Neural cell (in vitro differentiated cells): ENCODE data around the gene METTL14. TPM values are rescaled to one million over a fixed set of nuclear protein-coding genes. Genes with fewer than 3 reads are reported as not detected.

Source experiments
- H2AFZ ChIP-seq: fragments of 200-600, 300-800 bp; sonication (generic), shearing (Covaris generic); 2 replicates; pipeline ENCODE4 v1.6.0; 2014; ENCODE audit warnings: low read depth, mild to moderate bottlenecking, antibody characterized with exemption, low read length, moderate library complexity
- H3F3A ChIP-seq: fragments of 200-600 bp; shearing (Covaris generic); 2 replicates; pipeline ENCODE4 v1.6.1; 2016; ENCODE audit warnings: mild to moderate bottlenecking, moderate library complexity, mixed read lengths, antibody characterized with exemption, low read length; ENCODE audit not compliant: insufficient read depth, poor library complexity, severe bottlenecking
- H3K27ac ChIP-seq: fragments of 200-600, 300-800 bp; sonication (generic), shearing (Covaris generic); 2 replicates; pipeline ENCODE4 v1.5.1; 2014; ENCODE audit warnings: mild to moderate bottlenecking, low read length, moderate library complexity
- H3K27me3 ChIP-seq: fragments of 300-800, 200-600 bp; sonication (generic), shearing (Covaris generic); 2 replicates; pipeline ENCODE4 v1.6.0; 2014; ENCODE audit warnings: mild to moderate bottlenecking, low read depth, low read length, moderate library complexity; ENCODE audit not compliant: insufficient read depth
- H3K36me3 ChIP-seq: fragments of 300-800, 200-600 bp; sonication (generic), shearing (Covaris generic); 2 replicates; pipeline ENCODE4 v1.5.1; 2014; ENCODE audit warnings: mild to moderate bottlenecking, antibody characterized with exemption, low read length, moderate library complexity; ENCODE audit not compliant: insufficient read depth
- H3K4me2 ChIP-seq: fragments of 300-800, 200-600 bp; sonication (generic), shearing (Covaris generic); 2 replicates; pipeline ENCODE4 v1.6.0; 2014; ENCODE audit warnings: mild to moderate bottlenecking, low read length
- H3K4me3 ChIP-seq: fragments of 300-800, 200-600 bp; sonication (generic), shearing (Covaris generic); 2 replicates; pipeline ENCODE4 v1.5.1; 2014; ENCODE audit warnings: mild to moderate bottlenecking, low read length, moderate library complexity
- H3K79me2 ChIP-seq: fragments of 200-600 bp; shearing (Covaris generic); replicated peaks from 2 replicates; pipeline ENCODE4 v1.6.0; 2014; ENCODE audit warnings: mild to moderate bottlenecking, low read length, moderate library complexity; ENCODE audit not compliant: insufficient read depth
- H3K9ac ChIP-seq: fragments of 300-800, 200-600 bp; sonication (generic), shearing (Covaris generic); 2 replicates; pipeline ENCODE4 v1.6.1; 2016; ENCODE audit warnings: mild to moderate bottlenecking, low read length, mixed read lengths
- H3K9me2 ChIP-seq: fragments of 200-600 bp; shearing (Covaris generic); 2 replicates; pipeline ENCODE4 v1.6.1; 2016; ENCODE audit warnings: mild to moderate bottlenecking, low read length, mixed read lengths; ENCODE audit not compliant: insufficient read depth
- H3K9me3 ChIP-seq: fragments of 200-600, 300-800 bp; sonication (generic), shearing (Covaris generic); 2 replicates; pipeline ENCODE4 v1.6.1; 2016; ENCODE audit warnings: mild to moderate bottlenecking, mixed run types, low read length, moderate library complexity, mixed read lengths
- H4K20me1 ChIP-seq: fragments of 200-600 bp; shearing (Covaris generic); 2 replicates; pipeline ENCODE4 v1.6.1; 2016; ENCODE audit warnings: mild to moderate bottlenecking, mixed run types; ENCODE audit not compliant: insufficient read depth
- EP300 ChIP-seq: fragments of 450-650 bp; conservative IDR thresholded peaks from 2 replicates; pipeline ENCODE4 v1.6.1; 2014; ENCODE audit warnings: antibody characterized with exemption, mild to moderate bottlenecking, moderate library complexity; ENCODE audit not compliant: poor library complexity, severe bottlenecking
- EZH2 ChIP-seq: fragments of 200-600, 300-800 bp; shearing (Covaris generic), sonication (generic); IDR thresholded peaks from 2 replicates; pipeline ENCODE4 v1.6.1; 2014; ENCODE audit warnings: antibody characterized with exemption, low read length, borderline replicate concordance, mild to moderate bottlenecking; ENCODE audit not compliant: insufficient read depth, poor library complexity, severe bottlenecking
- MXI1 ChIP-seq: fragments of 450-650 bp; conservative IDR thresholded peaks from 2 replicates; pipeline ENCODE4 v1.6.1; 2014; ENCODE audit warnings: antibody characterized with exemption, mild to moderate bottlenecking; ENCODE audit not compliant: poor library complexity, severe bottlenecking
- POLR2AphosphoS5 ChIP-seq: IDR thresholded peaks from 2 replicates; pipeline ENCODE4 v1.6.1; 2012
- RAD21 ChIP-seq: fragments of 450-650 bp; conservative IDR thresholded peaks from 2 replicates; pipeline ENCODE4 v1.6.1; 2014; ENCODE audit warnings: antibody characterized with exemption, mild to moderate bottlenecking, moderate library complexity
- REST ChIP-seq: IDR thresholded peaks from 2 replicates; pipeline ENCODE4 v1.6.1; 2012; ENCODE audit warnings: borderline replicate concordance
- SMC3 ChIP-seq: fragments of 450-650 bp; conservative IDR thresholded peaks from 2 replicates; pipeline ENCODE4 v1.6.1; 2014; ENCODE audit warnings: antibody characterized with exemption, mild to moderate bottlenecking, moderate library complexity; ENCODE audit not compliant: poor library complexity
- TAF1 ChIP-seq: IDR thresholded peaks from 2 replicates; pipeline ENCODE4 v1.6.1; 2012; ENCODE audit warnings: low read depth
- polyA plus RNA-seq: library from polyadenylated mRNA; depleted of rRNA; stranded (reverse); fragments of >200 nt; gene quantifications from 2 replicates; pipeline ENCODE4 v1.2.3, GENCODE V29; 2014
- TF ChIP-seq, protein P1 (sequence below): fragments of 450-650 bp; IDR thresholded peaks from 2 replicates; pipeline ENCODE4 v1.5.1; 2014; ENCODE audit warnings: antibody characterized with exemption, mild to moderate bottlenecking, moderate library complexity; ENCODE audit not compliant: poor library complexity, severe bottlenecking

Gene METTL14
- polyA plus RNA-seq, 1 donor from 2014 or later: 18.8 TPM

DNA sequence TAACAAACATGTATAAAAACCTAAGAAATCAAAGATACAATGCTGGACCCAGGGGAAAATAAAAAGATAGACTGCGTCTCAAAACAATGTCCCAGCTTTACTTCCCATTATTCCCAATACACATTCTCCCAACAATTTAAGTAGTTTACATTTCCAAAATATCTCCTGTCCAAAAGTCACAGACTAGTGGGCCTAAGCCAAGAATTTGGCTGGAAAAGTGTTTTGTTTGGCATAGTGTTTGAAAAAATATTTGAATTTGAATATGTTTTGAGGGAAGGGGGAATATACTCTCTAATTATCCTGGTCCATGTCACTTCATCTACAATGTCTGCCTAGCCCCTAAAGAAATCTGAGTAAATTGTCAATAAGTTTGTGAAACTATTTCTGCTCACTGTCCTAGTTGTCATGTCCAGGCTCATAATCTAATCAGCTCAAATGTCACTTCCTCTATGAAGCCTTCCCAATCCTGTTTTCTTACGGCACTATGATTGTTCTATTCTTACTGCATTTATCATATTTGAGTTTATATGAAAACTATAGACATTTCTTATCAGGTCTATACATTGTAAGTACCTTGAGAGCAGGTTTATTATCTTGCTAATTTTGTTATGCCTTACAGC is 76.3 kb downstream of the METTL14 start:
- Histone ChIP-seq H3K79me2 (no peaks in the 10 kb centered on the region), H3K27ac (no peak overlapping the region), H3K9ac (no peak overlapping the region), H2AFZ (no peak overlapping the region), H3K27me3 (no peaks in the 10 kb centered on the region), H3K9me3 (no peaks in the 10 kb centered on the region), H3K36me3 (no peaks in the 10 kb centered on the region), H3K4me2 (no peak overlapping the region), H3K9me2 (no peaks in the 10 kb centered on the region), H4K20me1 (no peaks in the 10 kb centered on the region), H3K4me3 (no peak overlapping the region), H3F3A (no peaks in the 10 kb centered on the region)
- no peak for TF ChIP-seq SMC3
- TF ChIP-seq EP300: no peak
- TF ChIP-seq TAF1: no peak
- no peak for TF ChIP-seq RAD21
- TF ChIP-seq MXI1: no peak
- no peak for TF ChIP-seq REST
- no peak for TF ChIP-seq EZH2
- no peak for TF ChIP-seq POLR2AphosphoS5
- TF ChIP-seq, protein P1, sequence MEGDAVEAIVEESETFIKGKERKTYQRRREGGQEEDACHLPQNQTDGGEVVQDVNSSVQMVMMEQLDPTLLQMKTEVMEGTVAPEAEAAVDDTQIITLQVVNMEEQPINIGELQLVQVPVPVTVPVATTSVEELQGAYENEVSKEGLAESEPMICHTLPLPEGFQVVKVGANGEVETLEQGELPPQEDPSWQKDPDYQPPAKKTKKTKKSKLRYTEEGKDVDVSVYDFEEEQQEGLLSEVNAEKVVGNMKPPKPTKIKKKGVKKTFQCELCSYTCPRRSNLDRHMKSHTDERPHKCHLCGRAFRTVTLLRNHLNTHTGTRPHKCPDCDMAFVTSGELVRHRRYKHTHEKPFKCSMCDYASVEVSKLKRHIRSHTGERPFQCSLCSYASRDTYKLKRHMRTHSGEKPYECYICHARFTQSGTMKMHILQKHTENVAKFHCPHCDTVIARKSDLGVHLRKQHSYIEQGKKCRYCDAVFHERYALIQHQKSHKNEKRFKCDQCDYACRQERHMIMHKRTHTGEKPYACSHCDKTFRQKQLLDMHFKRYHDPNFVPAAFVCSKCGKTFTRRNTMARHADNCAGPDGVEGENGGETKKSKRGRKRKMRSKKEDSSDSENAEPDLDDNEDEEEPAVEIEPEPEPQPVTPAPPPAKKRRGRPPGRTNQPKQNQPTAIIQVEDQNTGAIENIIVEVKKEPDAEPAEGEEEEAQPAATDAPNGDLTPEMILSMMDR: no peak

GRCh38 chr4:118762155-118762554 is 77.0 kb downstream of the METTL14 start:
- Histone ChIP-seq H3K36me3 (no peaks in the 10 kb centered on the region), H3F3A (no peaks in the 10 kb centered on the region), H3K9me3 (no peaks in the 10 kb centered on the region), H2AFZ (no peak overlapping the region), H4K20me1 (no peaks in the 10 kb centered on the region), H3K27ac (no peak overlapping the region), H3K9me2 (no peaks in the 10 kb centered on the region), H3K79me2 (no peaks in the 10 kb centered on the region), H3K9ac (no peak overlapping the region), H3K4me2 (no peak overlapping the region), H3K27me3 (no peaks in the 10 kb centered on the region), H3K4me3 (no peak overlapping the region)
- TF ChIP-seq EZH2 (no peak), RAD21 (no peak), SMC3 (no peak), TAF1 (no peak), POLR2AphosphoS5 (no peak), MXI1 (no peak), EP300 (no peak), REST (no peak)
- TF ChIP-seq, protein P1: no peak
